Eye (tissue), 1 donor: ENCODE measurements around the gene RAB40B.

Source experiments
- DNase-seq: peaks from one replicate; pipeline ENCODE4 v3.0.0-alpha.2; 2015

RAB40B gene

GRCh38 chr17:82648165-82648668 is 50.3 kb downstream of the RAB40B start, which contains the start of gene WDR45B:
TSS of gene WDR45B (minus strand) at chr17:82648444. CDS start at chr17:82648340, 104 bp downstream.
- DNase-seq, result peak; percentile 98

GRCh38 chr17:82647593-82648164 is 50.8 kb downstream of the RAB40B start:
- peak; percentile 55 for DNase-seq

- no peak for DNase-seq
Measured at GRCh38 chr17:82645516-82645915, 53.0 kb downstream of the RAB40B start.

GRCh38 chr17:82644148-82644547 is 54.4 kb downstream of the RAB40B start:
- no peak for DNase-seq

- DNase-seq, result no peak
Measured at GRCh38 chr17:82642022-82642421, 56.5 kb downstream of the RAB40B start.

- no peak for DNase-seq
Measured at GRCh38 chr17:82640036-82640435, 58.5 kb downstream of the RAB40B start.

GRCh38 chr17:82639628-82640027 is 58.9 kb downstream of the RAB40B start:
- DNase-seq, result no peak

GRCh38 chr17:82638183-82638773 is 60.2 kb downstream of the RAB40B start:
- no peak for DNase-seq

GRCh38 chr17:82636626-82637598 is 61.6 kb downstream of the RAB40B start:
- peak; percentile 33 for DNase-seq

- no peak for DNase-seq
Measured at GRCh38 chr17:82633343-82633742, 65.2 kb downstream of the RAB40B start.

- DNase-seq, result no peak
Measured at GRCh38 chr17:82632451-82632850, 66.0 kb downstream of the RAB40B start.

GRCh38 chr17:82631544-82631943 is 67.0 kb downstream of the RAB40B start:
- DNase-seq, result no peak

- no peak for DNase-seq
Measured at GRCh38 chr17:82630212-82630611, 68.3 kb downstream of the RAB40B start.

- DNase-seq, result no peak
Measured at GRCh38 chr17:82629748-82630147, 68.8 kb downstream of the RAB40B start.

- no peak for DNase-seq
Measured at GRCh38 chr17:82627405-82627804, 71.1 kb downstream of the RAB40B start.

- no peak for DNase-seq
Measured at GRCh38 chr17:82623707-82624106, 74.8 kb downstream of the RAB40B start.

- no peak for DNase-seq
Measured at GRCh38 chr17:82619641-82620040, 78.9 kb downstream of the RAB40B start.

GRCh38 chr17:82619211-82619610 is 79.3 kb downstream of the RAB40B start:
- no peak for DNase-seq

GRCh38 chr17:82616021-82616711 is 82.3 kb downstream of the RAB40B start:
- no peak for DNase-seq

- no peak for DNase-seq
Measured at GRCh38 chr17:82615084-82616020, 83.1 kb downstream of the RAB40B start.

GRCh38 chr17:82614095-82614631 is 84.3 kb downstream of the RAB40B start:
- no peak for DNase-seq
